ENCODE measurements around the gene MEPCE. TPM values are rescaled to one million over a fixed set of nuclear protein-coding genes. Genes with fewer than 3 reads are reported as not detected.

The MEPCE gene
- total and polyA plus RNA-seq, 9 of the 15 experiments (the other 6 are each of a cell fraction or from before 2014, with no cell fraction given): 10.9 to 76.3 (median 44.1) TPM

GRCh38 chr7:100428199-100428966 lies 1.2 kb upstream of the MEPCE start, which contains the start of gene ZCWPW1 (continued):
- TF ChIP-seq, protein P1, sequence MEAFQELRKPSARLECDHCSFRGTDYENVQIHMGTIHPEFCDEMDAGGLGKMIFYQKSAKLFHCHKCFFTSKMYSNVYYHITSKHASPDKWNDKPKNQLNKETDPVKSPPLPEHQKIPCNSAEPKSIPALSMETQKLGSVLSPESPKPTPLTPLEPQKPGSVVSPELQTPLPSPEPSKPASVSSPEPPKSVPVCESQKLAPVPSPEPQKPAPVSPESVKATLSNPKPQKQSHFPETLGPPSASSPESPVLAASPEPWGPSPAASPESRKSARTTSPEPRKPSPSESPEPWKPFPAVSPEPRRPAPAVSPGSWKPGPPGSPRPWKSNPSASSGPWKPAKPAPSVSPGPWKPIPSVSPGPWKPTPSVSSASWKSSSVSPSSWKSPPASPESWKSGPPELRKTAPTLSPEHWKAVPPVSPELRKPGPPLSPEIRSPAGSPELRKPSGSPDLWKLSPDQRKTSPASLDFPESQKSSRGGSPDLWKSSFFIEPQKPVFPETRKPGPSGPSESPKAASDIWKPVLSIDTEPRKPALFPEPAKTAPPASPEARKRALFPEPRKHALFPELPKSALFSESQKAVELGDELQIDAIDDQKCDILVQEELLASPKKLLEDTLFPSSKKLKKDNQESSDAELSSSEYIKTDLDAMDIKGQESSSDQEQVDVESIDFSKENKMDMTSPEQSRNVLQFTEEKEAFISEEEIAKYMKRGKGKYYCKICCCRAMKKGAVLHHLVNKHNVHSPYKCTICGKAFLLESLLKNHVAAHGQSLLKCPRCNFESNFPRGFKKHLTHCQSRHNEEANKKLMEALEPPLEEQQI (IDR thresholded peaks at IDR 0.05): no peak
- TF ChIP-seq, protein P2, sequence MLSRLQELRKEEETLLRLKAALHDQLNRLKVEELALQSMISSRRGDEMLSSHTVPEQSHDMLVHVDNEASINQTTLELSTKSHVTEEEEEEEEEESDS (CRISPR knock-in tag; IDR thresholded peaks at IDR 0.05): no peak
- peak; percentile 64 for TF ChIP-seq PRPF4 (IDR thresholded peaks at IDR 0.05; ENCODE audit: insufficient read depth, low read depth, low read length, poor library complexity, severe bottlenecking)
- TF ChIP-seq ZNF311 (CRISPR knock-in tag; IDR thresholded peaks at IDR 0.05): no peak
- TF ChIP-seq MTA3 (IDR thresholded peaks at IDR 0.05; ENCODE audit: borderline replicate concordance): peak; percentile 99
- TF ChIP-seq SMAD4 (CRISPR knock-in tag; conservative IDR thresholded peaks at IDR 0.05): peak; percentile 51
- no peak for TF ChIP-seq GTF3C2 (IDR thresholded peaks at IDR 0.05; ENCODE audit: borderline replicate concordance, extremely low read depth, insufficient read length)
- 0 out of 2 replicates have a peak, but pooled peaks have one; percentile 11 for TF ChIP-seq SMC3 (conservative IDR thresholded peaks at IDR 0.05; ENCODE audit: insufficient read depth, low read depth, low read length)
- no peak for TF ChIP-seq ELF1 (tag; IDR thresholded peaks at IDR 0.05)
- peak; percentile 90; the same call in 1 of the 2 replicates for TF ChIP-seq TGIF2 (CRISPR knock-in tag; IDR thresholded peaks at IDR 0.05)
- TF ChIP-seq ZNF263 (CRISPR knock-in tag; IDR thresholded peaks at IDR 0.05; ENCODE audit: borderline replicate concordance): peak; percentile 85
- peak; percentile 11 for TF ChIP-seq NFYB (IDR thresholded peaks at IDR 0.05; ENCODE audit: extremely low read depth, insufficient read length)
- TF ChIP-seq HNRNPL (IDR thresholded peaks at IDR 0.05; ENCODE audit: low read depth, low read length): peak; percentile 95
- no peak for TF ChIP-seq TRIM28 (IDR thresholded peaks at IDR 0.05)
- 0 out of 2 replicates have a peak, but pooled peaks have one; percentile 35 for TF ChIP-seq CC2D1A (IDR thresholded peaks at IDR 0.05)
- 0 out of 2 replicates have a peak, but pooled peaks have one; percentile 54 for TF ChIP-seq ZFP1 (CRISPR knock-in tag; IDR thresholded peaks at IDR 0.05)
- TF ChIP-seq ZZZ3 (IDR thresholded peaks at IDR 0.05): no peak
- peak; percentile 48 for TF ChIP-seq TCF3 (CRISPR knock-in tag; IDR thresholded peaks at IDR 0.05)
- TF ChIP-seq FIP1L1 (IDR thresholded peaks at IDR 0.05; ENCODE audit: low read depth, low read length, poor library complexity, severe bottlenecking): peak; percentile 95
- TF ChIP-seq ID3 (CRISPR knock-in tag; IDR thresholded peaks at IDR 0.05): no peak
- TF ChIP-seq ID3 (tag; IDR thresholded peaks at IDR 0.05): peak; percentile 70
- TF ChIP-seq TRIM24 (IDR thresholded peaks at IDR 0.05): peak; percentile 69 to 79
